ENCODE results near the gene SLN.

The SLN gene

DNA sequence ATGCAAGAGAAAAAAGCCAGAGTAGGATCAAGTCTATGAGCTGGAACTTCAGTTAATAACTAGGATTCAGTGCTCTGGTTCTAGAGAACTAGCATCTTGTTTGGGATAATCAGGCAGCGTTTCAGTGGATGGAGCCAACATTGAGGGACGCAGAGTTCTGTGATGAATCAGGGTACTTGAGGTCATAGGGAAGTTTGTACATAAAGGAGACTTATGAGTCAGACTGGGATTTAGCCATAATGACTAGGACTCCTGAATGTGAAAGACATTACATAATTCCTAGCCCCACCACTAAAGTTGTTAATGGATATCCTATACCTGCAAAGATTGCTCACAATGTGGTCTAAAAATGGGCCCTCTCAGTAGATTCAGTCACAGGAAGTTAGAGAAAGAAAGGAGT is 6.8 kb downstream of the SLN start:
- no peak for DNase-seq
- Mint-ChIP-seq H3K4me3 (no peak overlapping the region), H3K4me1 (no peaks in the 10 kb centered on the region), H3K27me3 (peaks cover 18% of the 10 kb centered on the region), H3K9me3 (no peaks in the 10 kb centered on the region), H3K36me3 (ENCODE audit: low read depth) (no peaks in the 10 kb centered on the region), H3K27ac (no peak overlapping the region)
- ATAC-seq = no peak

DNA sequence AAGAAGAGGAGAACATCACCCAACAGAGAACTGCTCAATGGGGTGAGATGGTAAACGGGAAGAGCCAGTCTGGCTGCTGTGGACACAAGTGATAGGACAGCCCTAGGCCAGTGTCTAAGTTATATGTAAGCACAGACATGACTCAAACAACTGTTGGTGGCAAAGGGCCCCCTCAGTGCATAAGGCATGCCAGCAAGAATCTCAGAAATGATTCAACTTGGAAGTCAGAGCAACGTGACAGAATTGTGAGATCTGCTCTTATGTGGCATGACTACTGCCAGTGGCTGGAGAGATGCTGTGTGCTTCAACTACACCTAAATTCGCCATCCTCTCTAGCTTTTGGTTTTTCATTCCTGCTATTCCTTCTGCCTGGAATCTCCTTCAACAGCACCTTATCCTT is 7.4 kb downstream of the SLN start:
- DNase-seq (no peak), ATAC-seq (no peak)
- no peak overlapping the region for H3K4me3 Mint-ChIP-seq
- H3K9me3 Mint-ChIP-seq = no peaks in the 10 kb centered on the region
- peaks cover 18% of the 10 kb centered on the region for H3K27me3 Mint-ChIP-seq
- no peaks in the 10 kb centered on the region for H3K4me1 Mint-ChIP-seq
- H3K36me3 Mint-ChIP-seq (ENCODE audit: low read depth) = no peaks in the 10 kb centered on the region
- no peak overlapping the region for H3K27ac Mint-ChIP-seq

DNA sequence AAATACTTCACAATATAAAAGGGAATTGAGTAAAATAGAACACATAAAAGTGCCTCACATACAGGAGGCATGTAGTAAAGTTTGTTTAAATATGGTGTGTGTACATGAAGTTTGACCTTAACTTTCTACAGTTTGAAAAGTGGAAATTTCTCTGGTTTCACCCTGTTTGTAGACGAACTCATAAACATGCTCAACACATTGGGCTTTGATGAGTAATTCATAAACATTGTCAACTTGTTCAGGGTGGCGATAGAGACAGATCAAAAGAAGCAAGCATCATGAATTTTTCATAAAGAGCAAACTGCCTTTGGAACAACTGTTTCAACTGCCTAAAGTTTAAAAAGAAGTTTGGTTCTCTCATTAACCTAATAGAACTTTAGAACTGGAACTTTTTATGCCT is 9.1 kb downstream of the SLN start:
- H3K27me3 Mint-ChIP-seq = peaks cover 17% of the 10 kb centered on the region

DNA sequence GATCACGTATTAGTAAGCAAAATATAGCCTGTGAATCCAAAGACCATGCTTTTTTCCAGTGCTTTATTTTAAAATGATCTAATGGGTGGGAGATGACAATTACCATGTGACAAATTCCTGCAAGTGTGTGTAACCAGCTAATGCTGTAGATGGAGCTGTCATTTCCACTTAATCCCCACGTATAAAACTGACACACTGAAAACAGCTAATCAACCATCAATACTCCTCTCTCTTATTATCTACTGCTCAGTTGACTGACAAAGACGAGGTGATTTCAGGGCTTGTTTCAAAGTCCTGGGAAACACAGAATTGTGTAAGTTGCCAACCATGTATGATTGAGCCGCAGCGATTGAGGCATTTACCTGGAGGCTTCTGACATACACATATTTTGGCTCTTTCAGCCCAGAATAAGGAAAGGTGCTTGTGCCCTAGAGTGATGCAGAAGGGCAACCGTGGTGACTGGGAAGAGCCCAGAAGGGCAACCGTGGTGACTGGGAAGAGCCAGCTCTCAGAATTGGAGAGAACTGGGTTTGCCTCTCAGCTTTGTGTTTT is 9.7 kb downstream of the SLN start:
- peaks cover 19% of the 10 kb centered on the region for H3K27me3 Mint-ChIP-seq
- DNase-seq (no peak), ATAC-seq (no peak)
- no peak overlapping the region for H3K4me3 Mint-ChIP-seq
- H3K9me3 Mint-ChIP-seq = no peaks in the 10 kb centered on the region
- no peaks in the 10 kb centered on the region for H3K36me3 Mint-ChIP-seq (ENCODE audit: low read depth)
- no peak overlapping the region for H3K27ac Mint-ChIP-seq
- H3K4me1 Mint-ChIP-seq = no peaks in the 10 kb centered on the region

More for the DNA sequence above, 9.1 kb downstream of the SLN start:
- no peak for DNase-seq
- no peak for ATAC-seq
- Mint-ChIP-seq H3K4me1 (no peaks in the 10 kb centered on the region), H3K36me3 (ENCODE audit: low read depth) (no peaks in the 10 kb centered on the region), H3K4me3 (no peak overlapping the region), H3K27ac (no peak overlapping the region), H3K9me3 (no peaks in the 10 kb centered on the region)

DNA sequence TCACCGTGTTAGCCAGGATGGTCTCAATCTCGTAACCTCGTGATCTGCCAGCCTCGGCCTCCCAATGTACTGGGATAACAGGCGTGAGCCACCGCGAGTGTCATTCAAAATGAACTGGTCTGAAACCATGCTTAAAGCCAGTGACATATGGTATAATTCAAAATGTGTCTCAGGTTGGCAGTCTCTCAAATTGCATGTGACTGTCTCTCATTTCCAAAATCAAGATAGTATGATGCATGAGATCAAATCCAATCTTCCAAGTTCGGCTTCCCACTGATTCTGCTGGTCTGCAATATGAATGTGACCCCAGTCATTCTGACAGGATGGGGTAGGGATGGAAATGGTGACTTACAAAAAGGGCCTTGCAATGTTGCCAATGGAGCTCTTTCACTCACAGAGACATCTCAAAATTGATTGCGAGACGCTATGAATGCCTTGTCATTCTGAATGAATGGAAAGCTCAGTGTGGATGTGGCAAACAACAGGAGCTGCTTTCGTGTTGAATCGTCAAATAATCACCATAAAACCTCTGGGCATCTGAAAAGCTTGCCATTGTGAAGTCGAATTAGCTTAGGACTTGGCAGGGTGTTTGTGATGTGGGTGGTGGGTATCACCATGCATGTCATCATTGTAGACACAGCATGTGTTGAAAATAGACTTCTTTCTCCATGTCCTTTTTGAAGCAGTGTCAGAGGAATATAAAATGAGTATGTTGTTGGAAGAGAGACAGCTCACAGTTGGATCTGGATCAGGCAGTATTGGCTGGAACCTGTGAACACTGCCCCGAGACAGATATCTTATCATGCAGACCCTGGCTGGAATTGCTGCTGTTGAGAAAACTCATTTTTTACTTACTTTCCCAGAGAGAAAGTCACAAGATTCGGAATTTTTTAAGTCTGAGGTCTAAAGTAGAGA is 12.2 kb downstream of the SLN start:
- Mint-ChIP-seq H3K27ac (no peak overlapping the region), H3K27me3 (peaks cover 18% of the 10 kb centered on the region), H3K9me3 (no peaks in the 10 kb centered on the region), H3K4me3 (no peak overlapping the region), H3K4me1 (no peaks in the 10 kb centered on the region), H3K36me3 (ENCODE audit: low read depth) (no peaks in the 10 kb centered on the region)
- no peak for ATAC-seq
- no peak for DNase-seq

DNA sequence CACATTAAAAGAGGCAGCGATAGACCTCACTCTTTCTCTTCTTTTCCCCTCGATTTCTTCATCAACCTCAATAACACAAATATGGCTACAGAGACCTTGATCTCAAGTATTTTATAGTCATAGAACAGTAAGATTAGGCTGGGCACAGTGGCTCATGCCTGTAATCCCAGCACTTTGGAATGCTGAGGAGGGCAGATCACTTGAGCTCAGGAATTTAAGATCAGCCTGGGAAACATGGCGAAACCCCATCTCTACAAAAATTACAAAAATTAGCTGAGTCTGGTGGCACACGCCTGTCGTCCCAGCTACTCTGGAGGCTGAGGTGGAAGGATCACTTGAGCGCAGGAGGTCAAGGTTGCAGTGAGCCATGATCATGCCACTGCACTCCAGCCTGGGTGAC is 14.6 kb downstream of the SLN start:
- Mint-ChIP-seq H3K4me1 (no peaks in the 10 kb centered on the region), H3K27me3 (peaks cover 17% of the 10 kb centered on the region), H3K36me3 (ENCODE audit: low read depth) (no peaks in the 10 kb centered on the region), H3K9me3 (no peaks in the 10 kb centered on the region), H3K4me3 (no peak overlapping the region), H3K27ac (no peak overlapping the region)
- DNase-seq (no peak), ATAC-seq (no peak)

DNA sequence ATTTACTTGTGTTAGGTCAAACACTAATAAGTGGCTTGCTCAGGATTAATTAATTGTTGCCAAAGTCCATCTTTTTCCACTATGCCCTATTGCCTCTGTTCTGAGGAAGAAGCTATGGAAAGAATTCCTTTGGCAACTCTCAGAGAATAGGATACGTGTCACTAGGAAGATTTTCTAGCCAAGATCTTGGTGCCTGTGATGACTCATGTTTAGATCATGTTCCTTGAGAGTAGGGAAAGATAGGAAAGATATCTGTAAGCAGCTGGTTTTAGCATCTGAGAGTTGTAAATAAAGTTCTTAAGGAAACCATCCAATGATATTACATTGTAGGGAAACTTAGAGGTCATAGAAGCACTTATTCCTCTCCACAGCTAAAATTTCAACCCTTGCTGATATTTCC is 15.7 kb downstream of the SLN start:
- ATAC-seq (no peak), DNase-seq (no peak)
- H3K36me3 Mint-ChIP-seq (ENCODE audit: low read depth) = no peaks in the 10 kb centered on the region
- H3K27me3 Mint-ChIP-seq = peaks cover 21% of the 10 kb centered on the region
- no peak overlapping the region for H3K4me3 Mint-ChIP-seq
- no peaks in the 10 kb centered on the region for H3K9me3 Mint-ChIP-seq
- no peaks in the 10 kb centered on the region for H3K4me1 Mint-ChIP-seq
- no peak overlapping the region for H3K27ac Mint-ChIP-seq

DNA sequence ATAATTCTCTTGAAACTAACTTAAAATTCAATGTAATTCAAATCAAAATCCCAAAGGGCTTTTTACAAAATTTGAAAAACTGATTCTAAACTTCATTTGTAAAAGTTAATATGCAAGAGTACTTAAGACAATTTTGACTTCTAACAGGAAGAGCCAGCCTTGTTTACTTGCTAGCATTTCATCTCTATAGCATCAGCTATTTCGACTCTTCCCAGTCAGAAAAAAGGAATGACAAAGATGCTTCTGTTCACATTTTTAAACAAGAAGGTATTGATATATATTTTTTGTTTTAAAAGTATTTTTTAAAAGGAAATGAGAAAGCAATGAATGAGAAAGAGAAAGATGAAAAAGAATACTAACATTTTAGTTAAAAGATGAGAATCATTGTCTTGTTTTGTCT is 16.4 kb downstream of the SLN start:
- Mint-ChIP-seq H3K4me3 (no peak overlapping the region), H3K4me1 (no peaks in the 10 kb centered on the region), H3K9me3 (no peaks in the 10 kb centered on the region), H3K36me3 (ENCODE audit: low read depth) (no peaks in the 10 kb centered on the region), H3K27ac (no peak overlapping the region), H3K27me3 (peaks cover 26% of the 10 kb centered on the region)
- no peak for DNase-seq
- no peak for ATAC-seq

DNA sequence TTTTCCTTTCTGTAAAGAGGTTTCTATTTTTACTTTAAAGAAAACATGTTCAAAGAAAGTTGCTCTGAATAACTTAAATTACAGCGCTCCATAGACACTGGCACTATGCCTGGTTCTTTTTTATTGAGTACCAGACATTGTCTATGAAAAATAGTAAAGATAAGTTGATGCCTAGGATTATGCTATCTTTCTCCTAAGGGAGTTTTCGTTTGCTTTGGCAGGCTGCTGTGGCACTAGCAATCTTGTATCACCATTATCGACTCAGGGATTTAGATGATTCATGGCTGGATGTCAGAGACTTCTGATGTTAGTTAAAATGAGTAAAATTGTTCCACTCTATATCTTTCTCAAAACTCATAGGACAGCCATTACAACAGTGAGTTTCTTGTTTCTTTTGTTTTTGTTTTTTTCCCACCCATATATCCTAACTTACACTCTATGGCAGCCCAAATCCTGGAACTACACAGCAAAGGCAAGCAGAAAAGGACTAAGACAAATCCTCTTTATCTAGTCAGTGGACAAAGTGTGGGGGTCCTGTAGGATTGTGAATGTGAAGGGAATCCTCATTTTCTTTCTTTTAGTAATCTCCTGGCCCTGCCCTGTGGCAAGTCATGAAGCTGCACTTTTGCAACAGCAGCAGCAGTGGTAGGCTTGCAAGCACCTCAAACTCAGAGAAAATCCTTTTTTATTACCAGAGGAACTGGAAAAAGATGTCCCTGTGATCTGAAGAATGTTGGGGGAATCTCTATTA is 20.7 kb downstream of the SLN start:
- no peak for DNase-seq
- no peaks in the 10 kb centered on the region for H3K36me3 Mint-ChIP-seq (ENCODE audit: low read depth)
- no peak overlapping the region for H3K27ac Mint-ChIP-seq
- no peak for ATAC-seq
- no peaks in the 10 kb centered on the region for H3K9me3 Mint-ChIP-seq
- H3K27me3 Mint-ChIP-seq = peaks cover 18% of the 10 kb centered on the region
- H3K4me1 Mint-ChIP-seq = no peaks in the 10 kb centered on the region
- H3K4me3 Mint-ChIP-seq = no peak overlapping the region

DNA sequence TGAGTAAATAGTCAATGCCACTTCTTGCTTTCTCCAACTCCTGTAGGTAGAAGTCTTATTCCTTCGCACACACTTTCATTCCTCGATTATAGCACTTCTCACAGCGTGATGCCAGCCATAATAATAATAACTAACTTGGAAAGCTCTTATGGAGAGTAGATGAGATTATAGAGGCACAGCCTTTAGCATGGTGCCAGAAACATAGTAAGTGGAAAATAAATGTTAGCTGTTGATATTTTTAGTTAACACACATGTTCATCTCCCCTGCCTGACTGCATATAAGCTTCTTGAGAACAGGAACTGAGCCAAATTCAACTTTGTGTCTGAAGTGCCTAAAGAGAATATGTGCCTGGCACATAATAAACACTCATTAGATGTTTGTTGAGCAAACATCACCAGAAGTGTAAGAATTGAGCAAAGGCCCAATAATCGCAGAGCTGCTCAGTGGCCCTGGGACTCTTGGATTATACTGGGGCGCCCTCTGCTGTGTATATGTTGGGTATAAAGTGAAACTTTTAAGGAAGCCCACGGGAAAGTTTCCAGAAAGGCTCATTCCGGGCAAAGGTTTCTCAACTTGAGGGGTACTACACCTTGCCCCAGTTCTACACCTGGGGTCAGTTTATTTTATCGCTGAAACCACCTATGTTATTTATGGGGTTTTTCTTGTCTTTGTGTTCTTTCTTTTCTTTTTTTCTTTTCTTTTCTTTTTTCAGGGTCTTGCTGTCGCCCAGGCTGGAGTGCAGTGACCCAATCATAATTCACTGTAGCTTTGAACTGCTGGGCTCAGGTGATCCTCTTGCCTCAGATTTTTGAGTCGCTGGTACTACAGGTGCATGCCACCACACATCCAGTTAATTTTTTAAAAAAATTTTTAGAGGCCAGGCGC is 22.3 kb downstream of the SLN start:
- H3K27ac Mint-ChIP-seq = no peak overlapping the region
- peak; percentile 62 for DNase-seq
- peak; percentile 52 for ATAC-seq
- no peak overlapping the region for H3K4me3 Mint-ChIP-seq
- H3K4me1 Mint-ChIP-seq = no peaks in the 10 kb centered on the region
- no peaks in the 10 kb centered on the region for H3K36me3 Mint-ChIP-seq (ENCODE audit: low read depth)
- peaks cover 18% of the 10 kb centered on the region for H3K27me3 Mint-ChIP-seq
- no peaks in the 10 kb centered on the region for H3K9me3 Mint-ChIP-seq

DNA sequence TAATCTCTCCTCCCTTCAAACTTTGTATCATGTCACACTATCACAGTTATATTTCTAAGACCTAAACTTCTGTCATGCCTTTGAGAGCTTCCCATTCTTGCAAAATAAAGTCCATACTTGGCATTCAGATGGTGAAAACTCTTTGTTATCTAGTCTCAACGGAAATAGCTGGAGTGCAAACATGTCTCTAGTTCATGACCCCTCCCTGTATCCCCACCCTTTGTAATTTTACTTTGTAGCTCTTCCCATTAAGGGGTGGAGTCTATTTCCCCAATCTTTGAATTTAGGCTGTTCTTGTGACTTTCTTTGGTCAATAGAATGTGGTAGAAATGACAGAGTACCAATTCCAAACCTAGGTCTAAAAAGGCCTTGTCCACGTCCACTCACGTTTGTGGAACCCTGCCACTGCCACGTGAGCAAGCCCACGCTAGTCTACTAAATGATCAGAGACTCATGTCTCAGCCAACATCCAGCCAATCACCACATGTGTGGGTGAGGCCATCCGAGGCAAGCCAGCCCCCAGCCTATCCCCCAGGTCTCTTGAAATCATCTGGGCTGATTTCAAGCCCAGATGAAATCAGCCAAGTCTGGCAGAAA is 23.4 kb downstream of the SLN start:
- DNase-seq (no peak), ATAC-seq (no peak)
- H3K4me1 Mint-ChIP-seq = no peaks in the 10 kb centered on the region
- H3K4me3 Mint-ChIP-seq = no peak overlapping the region
- H3K36me3 Mint-ChIP-seq (ENCODE audit: low read depth) = no peaks in the 10 kb centered on the region
- peaks cover 18% of the 10 kb centered on the region for H3K27me3 Mint-ChIP-seq
- H3K27ac Mint-ChIP-seq = no peak overlapping the region
- H3K9me3 Mint-ChIP-seq = no peaks in the 10 kb centered on the region

DNA sequence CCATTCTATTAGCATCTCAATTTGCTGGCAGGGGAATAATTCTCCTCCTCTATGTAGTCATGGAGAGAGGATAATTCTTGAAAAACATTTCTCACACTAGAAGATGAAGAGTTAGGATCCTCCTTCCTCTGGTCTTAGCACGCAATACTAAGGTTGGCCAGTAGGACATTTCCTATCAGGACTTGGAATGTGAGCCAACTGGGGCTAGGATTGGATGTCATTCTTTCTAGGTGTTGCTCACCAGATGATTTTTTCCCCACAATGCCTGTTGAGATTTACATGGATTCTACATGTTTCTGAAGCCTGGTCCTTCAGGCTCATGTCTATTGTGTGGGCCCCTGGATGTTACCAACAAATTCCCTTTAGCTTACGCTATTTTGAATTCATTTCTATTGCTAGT is 28.0 kb downstream of the SLN start:
- Mint-ChIP-seq H3K36me3 (ENCODE audit: low read depth) (no peaks in the 10 kb centered on the region), H3K27me3 (peaks cover 4% of the 10 kb centered on the region), H3K4me3 (no peak overlapping the region), H3K9me3 (no peaks in the 10 kb centered on the region), H3K4me1 (no peaks in the 10 kb centered on the region), H3K27ac (no peak overlapping the region)
- ATAC-seq (no peak), DNase-seq (no peak)

DNA sequence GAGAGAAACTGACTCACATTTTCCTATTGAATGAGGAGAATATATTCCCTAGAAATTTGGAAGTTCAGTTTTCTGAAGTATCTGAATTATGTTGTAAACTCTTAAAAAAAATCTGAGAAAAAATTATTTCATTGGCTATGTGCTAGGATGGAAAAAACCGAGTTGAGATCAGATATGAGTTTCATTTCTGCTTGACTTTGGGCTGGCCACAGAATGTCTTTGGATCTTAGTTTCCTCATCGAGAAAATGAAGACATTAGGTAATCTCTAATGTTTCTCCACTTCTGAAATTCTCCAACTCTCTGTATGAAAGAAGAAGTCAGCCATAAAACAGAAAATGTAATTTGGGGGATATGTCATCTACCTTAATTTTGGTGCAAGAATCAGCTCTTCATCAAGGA is 28.8 kb downstream of the SLN start:
- Mint-ChIP-seq H3K27ac (no peak overlapping the region), H3K27me3 (peaks cover 4% of the 10 kb centered on the region), H3K36me3 (ENCODE audit: low read depth) (no peaks in the 10 kb centered on the region), H3K4me1 (no peaks in the 10 kb centered on the region), H3K9me3 (no peaks in the 10 kb centered on the region), H3K4me3 (no peak overlapping the region)
- ATAC-seq (no peak), DNase-seq (no peak)

DNA sequence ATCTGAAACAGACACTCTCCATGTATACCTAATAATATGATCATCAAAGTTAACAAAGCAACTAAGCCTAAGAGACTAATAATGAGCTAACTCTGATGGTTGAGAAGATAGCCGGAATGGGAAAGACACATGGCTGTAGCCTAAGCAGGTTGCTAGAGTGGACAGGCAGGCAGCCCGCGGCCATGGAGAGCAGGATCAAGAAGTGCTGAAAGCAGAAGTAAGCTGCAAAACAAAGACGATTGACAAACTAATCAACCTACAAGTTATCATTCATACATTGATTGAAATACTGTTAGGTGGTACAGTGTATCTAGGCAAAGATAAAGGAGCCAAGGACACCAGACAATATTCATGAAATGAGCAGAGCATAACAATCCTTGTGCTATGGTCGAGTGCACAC is 29.3 kb downstream of the SLN start:
- Mint-ChIP-seq H3K27me3 (peaks cover 4% of the 10 kb centered on the region), H3K27ac (no peak overlapping the region), H3K4me1 (no peaks in the 10 kb centered on the region), H3K9me3 (no peaks in the 10 kb centered on the region), H3K36me3 (ENCODE audit: low read depth) (no peaks in the 10 kb centered on the region), H3K4me3 (no peak overlapping the region)
- no peak for ATAC-seq
- DNase-seq = no peak

Measured in activated naive CD8-positive, alpha-beta T cell treated with anti-CD3 and anti-CD28 coated beads, Interleukin-2, amount 50 U/mL, for 24 hours (primary cell).